Inferior parietal cortex (tissue), 1 donor: ENCODE results near the gene NR2E3.
"Not testable (repeated sequence)": the region's sequence is repeated elsewhere in the genome, so short reads cannot be mapped to it uniquely, and the experiment has no call there.

Experiments
- DNase-seq: peaks from one replicate; pipeline ENCODE4 v3.0.0-alpha.2; 2016; ENCODE audit errors: extremely low spot score

NR2E3 gene

DNA sequence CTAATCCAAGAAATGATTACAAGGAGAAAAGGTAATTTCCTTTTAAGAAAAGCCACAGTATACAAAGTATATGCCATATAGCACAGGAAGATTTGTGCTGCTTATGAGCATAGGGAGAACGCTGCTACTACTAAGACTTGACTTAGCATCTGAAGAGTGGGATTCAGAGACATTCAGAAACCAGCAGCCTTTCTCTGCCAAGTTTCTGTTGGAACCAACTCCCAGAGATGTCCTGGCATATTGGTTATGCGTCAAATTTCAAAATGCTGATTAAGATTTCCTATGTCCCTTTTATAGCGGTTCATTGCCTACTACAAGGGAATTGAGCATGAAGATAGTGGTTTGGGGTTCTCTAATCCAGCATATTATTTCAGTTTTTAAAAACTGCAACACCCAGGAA is 4.9 kb downstream of the NR2E3 start:
- no peak for DNase-seq

DNA sequence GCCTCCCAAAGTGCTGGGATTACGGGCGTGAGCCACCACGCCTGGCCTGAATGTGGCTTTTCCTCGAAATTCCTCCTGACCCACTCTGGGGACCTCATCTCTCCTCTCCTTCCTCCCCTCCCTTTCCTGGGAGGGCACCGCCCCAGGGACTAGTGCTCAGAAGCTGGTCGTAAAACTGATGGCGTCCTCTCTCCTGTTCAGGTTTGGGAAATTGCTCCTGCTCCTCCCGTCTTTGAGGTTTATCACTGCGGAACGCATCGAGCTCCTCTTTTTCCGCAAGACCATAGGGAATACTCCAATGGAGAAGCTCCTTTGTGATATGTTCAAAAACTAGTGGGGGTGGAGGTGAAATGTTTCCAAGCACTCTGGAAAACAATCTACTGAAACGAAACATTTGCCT is 7.0 kb downstream of the NR2E3 start:
- DNase-seq = no peak

DNA sequence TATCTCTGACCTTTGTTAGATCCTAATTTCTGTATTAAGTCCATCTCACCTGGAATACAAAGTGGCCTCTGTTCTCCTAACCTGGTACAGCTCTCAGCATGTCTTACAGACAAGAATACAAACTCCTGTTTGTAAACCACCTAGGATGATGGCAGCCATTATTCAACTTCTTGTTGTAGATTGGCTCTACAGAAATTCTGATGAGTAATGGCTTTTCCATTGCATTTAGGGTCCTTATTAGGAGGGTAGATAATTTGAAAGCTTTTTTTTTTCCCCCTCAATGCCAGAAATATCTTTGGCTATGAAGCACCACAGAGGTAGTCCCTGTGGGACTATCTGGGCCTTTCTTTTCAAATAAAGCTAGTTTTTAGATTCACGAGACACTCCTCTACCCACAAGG is 9.8 kb downstream of the NR2E3 start:
- DNase-seq = no peak

DNA sequence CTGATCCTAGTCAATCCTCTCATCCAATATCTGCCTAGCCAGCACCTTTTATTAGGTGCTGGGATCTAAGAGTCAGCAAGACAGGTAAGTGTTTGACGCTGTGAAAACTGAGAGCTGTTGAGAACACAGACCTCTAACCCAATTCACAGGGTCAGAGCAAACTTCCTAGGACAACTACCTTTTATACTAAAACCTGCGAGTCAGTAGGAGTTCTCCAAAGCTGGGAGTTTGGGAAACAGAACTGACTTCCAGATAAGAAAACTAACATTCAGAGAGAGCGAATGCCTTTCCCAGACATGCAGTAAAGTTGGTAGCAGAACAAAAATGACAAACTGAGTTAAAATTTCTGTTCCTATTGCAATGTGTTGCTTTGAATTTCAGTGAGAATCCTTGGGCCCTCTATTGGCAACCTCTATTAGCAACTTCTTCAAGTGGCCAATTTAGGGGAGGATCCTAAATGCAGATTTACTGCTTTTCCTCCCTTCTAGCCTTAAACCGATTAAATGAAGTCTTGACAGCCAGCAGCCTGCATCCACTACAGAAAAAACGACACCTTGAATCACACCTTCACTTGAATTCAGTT is 11.3 kb downstream of the NR2E3 start:
- DNase-seq = no peak

DNA sequence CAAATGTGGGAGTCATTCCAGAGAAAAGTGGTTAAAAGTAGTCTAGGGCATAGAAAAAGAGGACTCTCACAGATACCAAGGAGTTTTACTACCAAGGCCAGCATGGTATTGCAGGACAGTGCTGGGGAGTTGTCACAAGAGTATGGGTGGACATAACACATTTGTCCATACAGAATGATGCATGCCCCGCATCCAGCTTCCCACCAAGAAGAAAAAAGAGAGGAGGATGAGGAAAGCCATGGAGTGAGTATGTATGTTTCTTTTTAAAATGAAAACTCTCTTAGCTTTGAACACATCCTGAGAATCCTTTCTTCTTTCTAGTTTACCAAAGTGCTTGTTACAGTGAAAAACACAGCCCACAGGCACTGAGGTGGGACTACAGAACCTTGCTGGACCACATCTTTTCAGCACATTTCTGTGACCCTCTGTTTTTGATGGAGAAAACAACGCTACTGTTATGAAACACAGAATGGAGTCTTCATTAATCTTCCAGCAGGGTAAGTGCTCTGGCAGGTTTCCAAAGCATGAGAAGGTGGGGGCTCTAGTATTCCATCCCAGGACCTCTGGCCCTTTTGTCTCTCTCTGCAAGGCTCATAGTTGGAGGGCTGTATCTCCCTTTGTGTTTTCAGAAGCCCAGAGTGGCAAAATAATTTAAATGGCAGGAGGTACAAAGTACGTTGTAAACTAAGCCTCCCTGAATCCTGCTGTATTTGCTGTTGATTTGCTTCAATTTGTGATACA is 12.7 kb downstream of the NR2E3 start:
- DNase-seq = no peak

DNA sequence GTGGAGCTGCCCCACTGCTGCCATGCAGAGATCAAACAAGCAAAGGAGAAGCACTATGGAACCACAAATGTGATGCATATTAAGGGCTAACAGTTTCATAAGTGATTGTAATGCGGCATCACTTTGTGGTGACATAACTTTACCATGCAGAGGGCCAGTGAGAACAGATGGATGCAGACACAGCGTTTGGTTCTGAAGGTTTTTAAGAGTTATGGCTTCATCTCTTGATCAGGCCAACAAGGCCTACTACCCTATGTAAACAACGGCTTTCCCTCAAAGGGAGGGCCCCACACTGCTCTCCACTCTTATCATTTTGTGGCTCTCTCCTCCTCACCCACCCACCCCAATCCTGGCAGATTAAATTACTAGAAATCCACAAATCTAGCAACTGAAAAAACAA is 13.4 kb downstream of the NR2E3 start:
- no peak for DNase-seq

DNA sequence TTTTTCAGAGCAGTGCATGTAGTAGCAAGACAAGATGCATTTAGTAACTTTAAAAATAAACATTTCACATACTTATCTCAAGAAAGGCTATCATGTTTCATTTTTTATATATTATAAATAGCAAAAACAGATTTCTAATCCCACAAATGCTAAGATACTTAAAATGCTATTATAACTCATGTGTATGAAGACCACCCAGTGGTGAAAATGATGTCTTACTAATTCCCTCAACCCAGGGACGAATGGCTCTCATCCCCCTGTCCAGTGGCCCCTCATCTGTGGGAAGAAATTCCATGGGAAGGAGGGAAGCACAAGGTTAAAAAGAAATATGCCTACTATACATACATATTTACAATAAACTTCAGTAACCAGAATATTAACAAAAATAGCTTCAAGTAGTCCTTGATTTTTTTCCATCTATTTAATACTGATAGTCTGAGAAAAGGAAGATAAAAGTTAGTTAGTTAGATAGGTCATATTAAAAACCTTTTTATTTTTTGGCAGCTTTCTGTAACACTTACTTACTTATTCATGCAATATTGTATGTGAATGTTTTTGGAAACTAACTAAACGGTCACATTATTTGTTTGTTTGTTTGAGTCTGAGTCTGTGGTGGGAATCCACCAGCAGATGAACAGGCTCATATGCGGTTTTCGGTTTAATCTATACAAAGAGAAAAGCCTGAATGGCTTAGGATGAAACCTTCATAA is 14.8 kb downstream of the NR2E3 start:
- no peak for DNase-seq

DNA sequence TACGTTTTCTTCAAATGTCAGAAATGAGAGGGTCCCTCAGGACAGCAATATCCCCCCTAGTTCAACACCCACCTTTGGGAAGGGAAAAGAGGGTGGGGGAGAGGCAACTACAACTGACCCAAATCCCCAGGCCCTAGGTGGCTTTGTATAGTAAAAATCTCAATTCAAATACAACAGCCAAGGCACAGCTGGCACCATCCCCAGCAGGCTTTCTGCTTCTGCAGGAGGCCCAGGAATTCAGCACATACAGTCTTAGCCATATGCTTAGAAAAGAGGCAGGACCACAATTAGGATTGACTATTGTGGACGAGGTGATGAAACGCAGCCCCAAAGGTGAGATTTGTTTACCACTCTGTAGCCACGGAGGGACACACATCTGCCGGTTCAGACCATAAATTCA is 15.8 kb downstream of the NR2E3 start:
- DNase-seq = no peak

DNA sequence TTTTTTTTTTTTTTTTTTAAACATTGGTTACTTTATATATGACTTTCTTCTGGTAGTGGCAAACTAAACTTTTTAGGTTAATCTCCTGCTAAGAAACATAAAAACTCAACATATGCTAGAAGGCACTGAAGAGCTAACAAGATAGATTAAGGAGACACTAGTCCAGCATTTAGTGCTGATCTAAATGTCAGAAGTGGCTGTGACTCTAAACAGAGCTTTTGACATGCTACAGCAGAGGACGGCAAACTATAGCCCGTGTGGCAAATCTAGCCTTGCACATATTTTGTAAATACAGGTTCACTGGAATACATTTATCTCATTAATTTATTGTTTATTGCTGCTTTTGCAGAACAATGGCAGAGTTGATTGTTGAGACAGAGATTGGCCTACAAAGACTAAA is 20.6 kb downstream of the NR2E3 start:
- DNase-seq = no peak

DNA sequence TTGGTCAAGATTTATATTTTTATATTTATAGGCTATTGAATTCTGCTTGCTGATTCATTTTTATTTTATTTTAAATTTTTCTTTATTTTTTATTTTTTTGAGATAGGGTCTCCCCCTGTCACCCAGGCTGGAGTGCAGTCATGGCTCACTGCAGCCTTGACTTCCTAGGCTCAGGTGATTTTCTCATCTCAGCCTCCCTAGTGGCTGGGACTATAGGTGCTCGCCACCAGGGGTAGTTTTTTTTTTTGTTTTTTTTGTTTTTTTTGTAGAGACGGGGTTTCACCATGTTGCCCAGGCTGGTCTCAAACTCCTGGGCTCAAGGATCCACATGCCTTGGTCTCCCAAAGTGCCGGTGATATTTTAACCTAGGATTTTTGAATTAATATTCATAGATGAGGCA is 31.2 kb downstream of the NR2E3 start:
- DNase-seq = no peak

DNA sequence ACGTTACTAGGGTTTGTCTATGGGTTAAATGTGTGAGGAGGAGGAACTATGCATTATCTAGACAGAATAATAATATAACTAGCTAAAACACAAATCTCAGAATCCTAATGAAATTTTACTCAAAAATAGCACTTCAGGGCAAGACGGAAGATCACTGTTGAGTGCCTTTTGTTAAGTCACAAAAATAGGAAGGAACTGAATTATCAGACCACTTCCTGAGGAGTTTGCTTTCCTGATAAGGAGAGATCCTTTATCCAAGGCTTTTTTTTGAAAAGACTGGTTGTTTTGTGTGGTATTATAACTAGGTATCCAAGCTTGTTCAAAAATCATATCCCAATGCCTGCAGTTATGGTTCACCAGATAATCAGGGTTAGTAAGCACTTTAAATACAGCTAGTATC is 34.6 kb downstream of the NR2E3 start:
- DNase-seq = no peak

DNA sequence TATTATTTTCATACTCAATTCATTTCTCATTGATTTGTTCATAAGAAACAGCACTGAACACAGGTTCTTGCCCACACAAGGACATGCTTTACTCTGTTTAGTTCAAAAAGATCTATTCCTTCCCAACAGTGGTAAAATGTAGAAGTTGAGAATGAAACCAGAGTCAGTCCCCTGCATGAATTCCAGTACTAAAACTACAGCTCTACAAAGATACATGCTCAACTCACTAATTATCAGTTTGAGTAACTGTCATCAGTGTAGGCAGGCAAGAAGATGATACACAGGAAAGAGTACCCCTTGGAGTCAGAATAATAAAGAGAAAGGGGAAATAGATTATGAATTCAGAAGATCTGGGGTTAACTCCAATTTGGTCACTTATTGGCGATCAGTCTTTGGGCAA is 43.2 kb downstream of the NR2E3 start:
- DNase-seq = no peak

DNA sequence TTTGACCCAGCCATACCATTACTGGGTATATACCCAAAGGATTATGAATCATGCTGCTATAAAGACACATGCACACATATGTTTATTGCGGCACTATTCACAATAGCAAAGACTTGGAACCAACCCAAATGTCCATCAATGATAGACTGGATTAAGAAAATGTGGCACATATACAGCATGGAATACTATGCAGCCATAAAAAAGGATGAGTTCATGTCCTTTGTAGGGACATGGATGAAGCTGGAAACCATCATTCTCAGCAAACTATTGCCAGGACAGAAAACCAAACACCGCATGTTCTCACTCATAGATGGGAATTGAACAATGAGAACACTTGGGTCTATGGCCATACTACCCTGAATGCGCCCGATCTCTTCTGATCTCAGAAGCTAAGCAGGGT is 47.9 kb downstream of the NR2E3 start:
- not testable (repeated sequence) for DNase-seq
